SK-N-MC (cell line): ENCODE measurements around the gene SLC6A7.

ENCODE experiments used
- EZH2 ChIP-seq: fragments of 200-600 bp; sonication (generic); IDR thresholded peaks from one replicate; pipeline ENCODE4 v1.6.1; 2017; ENCODE audit warnings: antibody characterized with exemption
- FOXP2 ChIP-seq: optimal IDR thresholded peaks from 2 replicates; pipeline ENCODE3; 2011; ENCODE audit warnings: mild to moderate bottlenecking, moderate library complexity; ENCODE audit not compliant: insufficient read depth; ENCODE audit errors: extremely low read length, control extremely low read depth
- POLR2AphosphoS5 ChIP-seq: IDR thresholded peaks from 2 replicates; pipeline ENCODE4 v1.6.1; 2012; ENCODE audit warnings: mild to moderate bottlenecking, low read depth, low read length, borderline replicate concordance

DNA sequence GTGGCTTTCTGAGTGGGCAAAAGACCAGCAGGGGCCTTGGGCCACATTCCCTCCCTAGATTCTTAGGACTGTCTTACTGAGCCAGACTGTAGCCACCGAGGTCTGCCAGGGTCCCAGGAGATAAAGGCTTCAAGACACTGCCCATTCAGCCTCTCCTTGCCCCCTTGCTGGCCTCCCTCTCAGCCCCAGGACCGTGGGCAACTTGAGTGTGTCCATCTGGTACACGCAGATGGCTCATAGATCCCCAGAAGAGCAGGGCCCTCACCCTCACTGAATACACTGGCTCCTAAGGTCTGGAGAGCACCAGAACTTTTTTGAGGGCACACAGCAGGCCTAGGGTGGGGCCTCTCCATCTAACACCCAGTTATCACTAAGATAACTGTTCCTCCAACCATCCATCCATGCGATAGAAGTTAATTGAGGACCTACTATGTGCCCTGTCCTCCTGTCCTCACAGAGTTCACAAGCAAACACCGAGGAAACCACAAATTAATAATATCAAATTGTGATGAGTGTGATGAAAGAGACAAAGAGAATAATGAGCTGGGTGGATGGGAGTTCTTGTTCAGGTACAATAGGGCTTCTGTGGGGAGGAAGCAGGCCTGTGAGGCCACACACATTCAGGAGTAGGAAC is 29.3 kb upstream of the SLC6A7 start:
- TF ChIP-seq POLR2AphosphoS5 (no peak), EZH2 (no peak), FOXP2 (no peak)
